HEK293 (cell line): ENCODE results near the gene SIDT2.

Experiments used
- CTCF ChIA-PET: fragments of 350-600 bp; formaldehyde crosslinking; extraction: SDS; loops from one replicate; lab custom pipeline; 2021; ENCODE audit warnings: antibody characterized with exemption; lab: Yijun Ruan, JAX
- POLR2A ChIA-PET: fragments of 300-600 bp; formaldehyde crosslinking; extraction: SDS; loops from one replicate; lab custom pipeline; 2020; ENCODE audit warnings: antibody characterized with exemption, inconsistent platforms; lab: Yijun Ruan, JAX
- H3K27ac ChIP-seq: fragments of 200-500 bp; sonication (Bioruptor generic); 2 replicates; pipeline ENCODE4 v1.5.1; 2014; ENCODE audit warnings: low read depth, low read length, control low read depth, inconsistent platforms; ENCODE audit errors: extremely low read depth
- H3K36me3 ChIP-seq, 2 experiments: fragments of 200-500 bp in 1 of 2; sonication (Bioruptor generic) in 1 of 2; 1 replicate in 1 of 2; 2 replicates in 1 of 2; pipeline ENCODE4 v1.5.1; 2014 to 2017; ENCODE audit warnings: inconsistent platforms in 2 of 2, low read length in 2 of 2; ENCODE audit not compliant: control insufficient read depth in 2 of 2, insufficient read depth in 1 of 2
- H3K4me1 ChIP-seq: fragments of 200-500 bp; sonication (Bioruptor generic); 2 replicates; pipeline ENCODE4 v1.5.1; 2014; ENCODE audit warnings: mild to moderate bottlenecking, low read length, inconsistent platforms; ENCODE audit not compliant: control insufficient read depth, insufficient read depth
- H3K4me3 ChIP-seq: 2 replicates; pipeline ENCODE4 v1.5.1; 2011; ENCODE audit warnings: low read depth, mild to moderate bottlenecking, control low read depth, low read length, moderate library complexity
- H3K9me3 ChIP-seq: fragments of 200-500 bp; sonication (Bioruptor generic); 2 replicates; pipeline ENCODE4 v1.5.1; 2014; ENCODE audit warnings: low read depth, low read length, inconsistent platforms; ENCODE audit not compliant: control insufficient read depth, insufficient read depth
- FEZF1 ChIP-seq: fragments of 450-650 bp; formaldehyde crosslinking; IDR thresholded peaks from 2 replicates; pipeline ENCODE4 v1.5.1; 2016; ENCODE audit warnings: missing biosample characterization, missing genetic modification characterization
- KLF1 ChIP-seq: fragments of 450-650 bp; formaldehyde crosslinking; IDR thresholded peaks from 2 replicates; pipeline ENCODE4 v1.5.1; 2016; ENCODE audit warnings: missing biosample characterization, missing genetic modification characterization
- MEIS1 ChIP-seq: sonication (generic); formaldehyde crosslinking; IDR thresholded peaks from 2 replicates; pipeline ENCODE4 v1.8.1; 2022; ENCODE audit warnings: missing genetic modification reagents, mild to moderate bottlenecking, borderline replicate concordance
- SP3 ChIP-seq: fragments of 450-650 bp; formaldehyde crosslinking; IDR thresholded peaks from 2 replicates; pipeline ENCODE4 v1.5.1; 2016; ENCODE audit warnings: missing biosample characterization, missing genetic modification characterization
- YY1 ChIP-seq: fragments of 450-650 bp; formaldehyde crosslinking; IDR thresholded peaks from 2 replicates; pipeline ENCODE4 v1.5.1; 2018; ENCODE audit warnings: missing biosample characterization, missing genetic modification characterization
- ZBTB26 ChIP-seq: fragments of 450-650 bp; formaldehyde crosslinking; optimal IDR thresholded peaks from 2 replicates; pipeline ENCODE3; 2016; ENCODE audit warnings: missing biosample characterization, mild to moderate bottlenecking, missing genetic modification characterization
- ZBTB48 ChIP-seq: fragments of 450-650 bp; formaldehyde crosslinking; IDR thresholded peaks from 2 replicates; pipeline ENCODE4 v1.5.1; 2016; ENCODE audit warnings: missing biosample characterization, missing genetic modification characterization
- ZNF239 ChIP-seq: fragments of 450-650 bp; formaldehyde crosslinking; IDR thresholded peaks from 2 replicates; pipeline ENCODE4 v1.5.1; 2016; ENCODE audit warnings: missing biosample characterization, missing genetic modification characterization
- ZNF280D ChIP-seq: fragments of 450-650 bp; formaldehyde crosslinking; IDR thresholded peaks from 2 replicates; pipeline ENCODE4 v1.5.1; 2016; ENCODE audit warnings: missing biosample characterization, missing genetic modification characterization
- ZNF311 ChIP-seq: fragments of 450-650 bp; formaldehyde crosslinking; IDR thresholded peaks from 2 replicates; pipeline ENCODE4 v1.5.1; 2017; ENCODE audit warnings: missing biosample characterization, missing genetic modification characterization, borderline replicate concordance
- ZNF335 ChIP-seq: fragments of 450-650 bp; formaldehyde crosslinking; conservative IDR thresholded peaks from 2 replicates; pipeline ENCODE4 v1.5.1; 2016; ENCODE audit warnings: missing biosample characterization, missing genetic modification characterization
- ZNF354C ChIP-seq: fragments of 450-650 bp; formaldehyde crosslinking; IDR thresholded peaks from 2 replicates; pipeline ENCODE4 v1.5.1; 2016; ENCODE audit warnings: missing biosample characterization, missing genetic modification characterization, low read depth, borderline replicate concordance
- ZNF404 ChIP-seq: fragments of 450-650 bp; formaldehyde crosslinking; IDR thresholded peaks from 2 replicates; pipeline ENCODE4 v1.5.1; 2017; ENCODE audit warnings: missing biosample characterization, missing genetic modification characterization
- ZNF544 ChIP-seq: fragments of 450-650 bp; formaldehyde crosslinking; IDR thresholded peaks from 2 replicates; pipeline ENCODE4 v1.5.0; 2017; ENCODE audit warnings: missing biosample characterization, missing genetic modification characterization
- ZNF654 ChIP-seq: fragments of 450-650 bp; formaldehyde crosslinking; IDR thresholded peaks from 2 replicates; pipeline ENCODE4 v1.5.1; 2016; ENCODE audit warnings: low read depth, missing biosample characterization, missing genetic modification characterization
- ZNF664 ChIP-seq: fragments of 450-650 bp; formaldehyde crosslinking; IDR thresholded peaks from 2 replicates; pipeline ENCODE4 v1.5.1; 2016; ENCODE audit warnings: missing biosample characterization, missing genetic modification characterization
- ZNF701 ChIP-seq: fragments of 450-650 bp; formaldehyde crosslinking; IDR thresholded peaks from 2 replicates; pipeline ENCODE4 v1.5.1; 2016; ENCODE audit warnings: missing biosample characterization, missing genetic modification characterization
- ZSCAN23 ChIP-seq: fragments of 450-650 bp; formaldehyde crosslinking; IDR thresholded peaks from 2 replicates; pipeline ENCODE4 v1.5.1; 2016; ENCODE audit warnings: missing biosample characterization, missing genetic modification characterization
- TF ChIP-seq, protein P1 (sequence below): fragments of 450-650 bp; formaldehyde crosslinking; IDR thresholded peaks from 2 replicates; pipeline ENCODE4 v1.5.1; 2016; ENCODE audit warnings: missing biosample characterization, missing genetic modification characterization, low read depth

The SIDT2 gene

GRCh38 chr11:117189191-117189940, 10.8 kb downstream of the SIDT2 start:
- ChIA-PET CTCF (interaction anchor here (1.1 kb wide), 1 partner anchor 33 kb away, joined by 3 read pairs; no protein-coding TSS in a partner anchor), POLR2A (interaction anchor here (0.9 kb wide), 1 partner anchor 9 kb away, joined by 3 read pairs; no protein-coding TSS in a partner anchor)
- no peaks in the 10 kb centered on the region for H3K9me3 ChIP-seq
- H3K27ac ChIP-seq = no peak overlapping the region
- no peak overlapping the region for H3K4me3 ChIP-seq
- TF ChIP-seq ZNF311 (tag by site-specific recombination) (no peak), ZNF335 (no peak), ZBTB48 (no peak), ZNF664 (tag by site-specific recombination) (no peak), ZNF239 (tag by site-specific recombination) (no peak), SP3 (no peak), ZNF354C (tag by site-specific recombination) (no peak), MEIS1 (no peak), ZNF280D (tag by site-specific recombination) (no peak), ZNF404 (no peak), ZNF701 (tag by site-specific recombination) (no peak), FEZF1 (tag by site-specific recombination) (no peak), ZBTB26 (tag by site-specific recombination) (no peak), ZNF654 (tag by site-specific recombination) (no peak), ZSCAN23 (tag by site-specific recombination) (no peak), YY1 (tag by site-specific recombination) (no peak)
- TF ChIP-seq, protein P1, sequence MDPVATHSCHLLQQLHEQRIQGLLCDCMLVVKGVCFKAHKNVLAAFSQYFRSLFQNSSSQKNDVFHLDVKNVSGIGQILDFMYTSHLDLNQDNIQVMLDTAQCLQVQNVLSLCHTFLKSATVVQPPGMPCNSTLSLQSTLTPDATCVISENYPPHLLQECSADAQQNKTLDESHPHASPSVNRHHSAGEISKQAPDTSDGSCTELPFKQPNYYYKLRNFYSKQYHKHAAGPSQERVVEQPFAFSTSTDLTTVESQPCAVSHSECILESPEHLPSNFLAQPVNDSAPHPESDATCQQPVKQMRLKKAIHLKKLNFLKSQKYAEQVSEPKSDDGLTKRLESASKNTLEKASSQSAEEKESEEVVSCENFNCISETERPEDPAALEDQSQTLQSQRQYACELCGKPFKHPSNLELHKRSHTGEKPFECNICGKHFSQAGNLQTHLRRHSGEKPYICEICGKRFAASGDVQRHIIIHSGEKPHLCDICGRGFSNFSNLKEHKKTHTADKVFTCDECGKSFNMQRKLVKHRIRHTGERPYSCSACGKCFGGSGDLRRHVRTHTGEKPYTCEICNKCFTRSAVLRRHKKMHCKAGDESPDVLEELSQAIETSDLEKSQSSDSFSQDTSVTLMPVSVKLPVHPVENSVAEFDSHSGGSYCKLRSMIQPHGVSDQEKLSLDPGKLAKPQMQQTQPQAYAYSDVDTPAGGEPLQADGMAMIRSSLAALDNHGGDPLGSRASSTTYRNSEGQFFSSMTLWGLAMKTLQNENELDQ (tag by site-specific recombination) = no peak
- peaks cover 0 to 82% of the 10 kb centered on the region in 2 experiments; a peak in 1 of 3 replicates for H3K36me3 ChIP-seq
- H3K4me1 ChIP-seq = no peaks in the 10 kb centered on the region

DNA sequence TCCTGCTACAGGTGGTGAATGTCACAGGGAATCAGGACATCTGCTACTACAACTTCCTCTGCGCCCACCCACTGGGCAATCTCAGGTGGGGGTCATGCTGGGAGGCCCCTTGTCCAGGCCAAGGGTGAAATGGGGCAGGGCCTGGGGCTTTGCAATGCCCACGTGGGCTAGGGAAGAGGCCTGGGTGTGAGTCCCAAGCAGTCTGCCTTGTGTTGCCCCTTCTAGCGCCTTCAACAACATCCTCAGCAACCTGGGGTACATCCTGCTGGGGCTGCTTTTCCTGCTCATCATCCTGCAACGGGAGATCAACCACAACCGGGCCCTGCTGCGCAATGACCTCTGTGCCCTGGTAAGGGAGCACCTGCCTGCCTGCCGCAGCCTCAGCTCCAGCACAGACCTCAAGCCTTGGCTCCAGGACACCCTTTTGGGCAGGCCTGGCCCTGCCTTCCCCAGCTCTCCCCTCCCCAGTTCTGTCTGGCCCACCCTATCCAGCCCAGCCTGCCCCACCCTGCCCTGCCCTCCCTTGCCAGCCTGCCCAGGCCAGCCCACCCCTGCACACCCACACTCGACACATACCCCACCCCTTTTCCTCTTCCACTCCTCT, 11.5 kb downstream of the SIDT2 start:
- Histone ChIP-seq H3K36me3 (peaks cover 0 to 84% of the 10 kb centered on the region in 2 experiments; a peak in 1 of 3 replicates), H3K9me3 (no peaks in the 10 kb centered on the region), H3K4me1 (no peaks in the 10 kb centered on the region)
- CTCF ChIA-PET = no interaction called here
- TF ChIP-seq ZNF544 (tag by site-specific recombination) = no peak
- TF ChIP-seq KLF1 (tag by site-specific recombination) = peak; percentile 62; the same call in 1 of the 2 replicates
- TF ChIP-seq, all 188 proteins: peak for 1
- POLR2A ChIA-PET = no interaction called here
- H3K27ac ChIP-seq = no peak overlapping the region
- no peak overlapping the region for H3K4me3 ChIP-seq
